GM23338 (cell line): Measurements from ENCODE around the gene ASTN1.

Experiments
- CTCF ChIP-seq, 2 experiments: fragments of 200-600 bp in 1 of 2; sonication (generic) in 1 of 2; conservative IDR thresholded peaks; 2 replicates each; pipeline versions ENCODE4 v1.5.1 to v1.6.1; 2016 to 2017; ENCODE audit warnings: antibody characterized with exemption in 2 of 2, low read depth in 2 of 2, mild to moderate bottlenecking in 2 of 2, moderate library complexity in 1 of 2
- EZH2 ChIP-seq: fragments of 200-600 bp; sonication (generic); IDR thresholded peaks from one replicate; pipeline ENCODE4 v1.8.0; 2017; ENCODE audit warnings: antibody characterized with exemption, mild to moderate bottlenecking, low read depth; ENCODE audit not compliant: unreplicated experiment
- EZH2phosphoT487 ChIP-seq: fragments of 200-600 bp; sonication (generic); IDR thresholded peaks from one replicate; pipeline ENCODE4 v1.8.1; 2018; ENCODE audit warnings: antibody characterized with exemption; ENCODE audit not compliant: unreplicated experiment
- NANOG ChIP-seq: IDR thresholded peaks from 2 replicates; pipeline ENCODE4 v1.6.1; 2016; ENCODE audit warnings: antibody characterized with exemption, borderline replicate concordance
- POLR2AphosphoS5 ChIP-seq: IDR thresholded peaks from 2 replicates; pipeline ENCODE4 v1.6.1; 2016; ENCODE audit warnings: antibody characterized with exemption, low read depth
- TF ChIP-seq, protein P1 (sequence below): IDR thresholded peaks from one replicate; pipeline ENCODE4 v1.6.1; 2018; ENCODE audit warnings: antibody characterized with exemption; ENCODE audit not compliant: unreplicated experiment
- TF ChIP-seq, protein P2 (sequence below): IDR thresholded peaks from 2 replicates; pipeline ENCODE4 v1.6.1; 2016; ENCODE audit warnings: antibody characterized with exemption

DNA sequence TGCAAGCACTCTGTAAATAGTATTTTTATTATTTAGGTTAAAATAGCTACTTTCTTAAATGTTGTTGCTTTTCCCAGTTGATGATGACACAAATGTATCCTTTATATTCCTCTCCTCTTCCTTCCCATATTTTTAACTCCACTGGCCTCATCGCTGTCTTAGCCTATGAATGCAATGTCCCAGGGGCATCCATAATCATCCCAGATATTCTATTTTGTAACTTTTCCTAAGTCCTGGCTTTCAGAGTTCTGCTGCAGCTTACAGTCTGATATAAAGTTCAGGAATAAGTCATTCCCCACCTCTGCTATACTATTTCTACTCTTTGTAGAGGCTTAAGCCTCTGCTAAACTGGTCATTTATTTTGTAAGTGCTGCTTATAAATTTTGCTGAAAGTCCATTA, 58.3 kb downstream of the ASTN1 start:
- no peak for TF ChIP-seq POLR2AphosphoS5
- TF ChIP-seq EZH2: no peak
- TF ChIP-seq CTCF (conservative IDR thresholded peaks at IDR 0.05; ENCODE audit: low read depth in 2 of 2): no peak
- TF ChIP-seq, protein P1, sequence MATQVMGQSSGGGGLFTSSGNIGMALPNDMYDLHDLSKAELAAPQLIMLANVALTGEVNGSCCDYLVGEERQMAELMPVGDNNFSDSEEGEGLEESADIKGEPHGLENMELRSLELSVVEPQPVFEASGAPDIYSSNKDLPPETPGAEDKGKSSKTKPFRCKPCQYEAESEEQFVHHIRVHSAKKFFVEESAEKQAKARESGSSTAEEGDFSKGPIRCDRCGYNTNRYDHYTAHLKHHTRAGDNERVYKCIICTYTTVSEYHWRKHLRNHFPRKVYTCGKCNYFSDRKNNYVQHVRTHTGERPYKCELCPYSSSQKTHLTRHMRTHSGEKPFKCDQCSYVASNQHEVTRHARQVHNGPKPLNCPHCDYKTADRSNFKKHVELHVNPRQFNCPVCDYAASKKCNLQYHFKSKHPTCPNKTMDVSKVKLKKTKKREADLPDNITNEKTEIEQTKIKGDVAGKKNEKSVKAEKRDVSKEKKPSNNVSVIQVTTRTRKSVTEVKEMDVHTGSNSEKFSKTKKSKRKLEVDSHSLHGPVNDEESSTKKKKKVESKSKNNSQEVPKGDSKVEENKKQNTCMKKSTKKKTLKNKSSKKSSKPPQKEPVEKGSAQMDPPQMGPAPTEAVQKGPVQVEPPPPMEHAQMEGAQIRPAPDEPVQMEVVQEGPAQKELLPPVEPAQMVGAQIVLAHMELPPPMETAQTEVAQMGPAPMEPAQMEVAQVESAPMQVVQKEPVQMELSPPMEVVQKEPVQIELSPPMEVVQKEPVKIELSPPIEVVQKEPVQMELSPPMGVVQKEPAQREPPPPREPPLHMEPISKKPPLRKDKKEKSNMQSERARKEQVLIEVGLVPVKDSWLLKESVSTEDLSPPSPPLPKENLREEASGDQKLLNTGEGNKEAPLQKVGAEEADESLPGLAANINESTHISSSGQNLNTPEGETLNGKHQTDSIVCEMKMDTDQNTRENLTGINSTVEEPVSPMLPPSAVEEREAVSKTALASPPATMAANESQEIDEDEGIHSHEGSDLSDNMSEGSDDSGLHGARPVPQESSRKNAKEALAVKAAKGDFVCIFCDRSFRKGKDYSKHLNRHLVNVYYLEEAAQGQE: no peak
- TF ChIP-seq EZH2phosphoT487: no peak
- TF ChIP-seq, protein P2, sequence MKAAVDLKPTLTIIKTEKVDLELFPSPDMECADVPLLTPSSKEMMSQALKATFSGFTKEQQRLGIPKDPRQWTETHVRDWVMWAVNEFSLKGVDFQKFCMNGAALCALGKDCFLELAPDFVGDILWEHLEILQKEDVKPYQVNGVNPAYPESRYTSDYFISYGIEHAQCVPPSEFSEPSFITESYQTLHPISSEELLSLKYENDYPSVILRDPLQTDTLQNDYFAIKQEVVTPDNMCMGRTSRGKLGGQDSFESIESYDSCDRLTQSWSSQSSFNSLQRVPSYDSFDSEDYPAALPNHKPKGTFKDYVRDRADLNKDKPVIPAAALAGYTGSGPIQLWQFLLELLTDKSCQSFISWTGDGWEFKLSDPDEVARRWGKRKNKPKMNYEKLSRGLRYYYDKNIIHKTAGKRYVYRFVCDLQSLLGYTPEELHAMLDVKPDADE: no peak
- no peak for TF ChIP-seq NANOG
